HG02938 (cell line): Measurements from ENCODE around the gene SPPL2B.

Source experiments
- ATAC-seq: cut with Tn5 transposase; IDR thresholded peaks from one replicate; pipeline ENCODE4 v1.9.1; 2021; ENCODE audit warnings: mild to moderate bottlenecking, moderate library complexity; ENCODE audit not compliant: unreplicated experiment

SPPL2B gene

GRCh38 chr19:2321565-2322283 lies 6.8 kb upstream of the SPPL2B start:
- ATAC-seq: no peak

GRCh38 chr19:2323707-2324106 lies 4.8 kb upstream of the SPPL2B start:
- ATAC-seq: no peak

- ATAC-seq: no peak
These were observed 4.1 kb upstream of the SPPL2B start for GRCh38 chr19:2324220-2324948.

GRCh38 chr19:2325281-2326046 lies 3.0 kb upstream of the SPPL2B start:
- ATAC-seq: no peak

GRCh38 chr19:2326699-2327360 lies 1.7 kb upstream of the SPPL2B start:
- no peak for ATAC-seq

- no peak for ATAC-seq
These were observed 597 bp upstream of the SPPL2B start for GRCh38 chr19:2327773-2328400.

- ATAC-seq: no peak
These were observed 630 bp downstream of the SPPL2B start for GRCh38 chr19:2329149-2329478.

GRCh38 chr19:2329501-2329916 lies 1.0 kb downstream of the SPPL2B start:
- no peak for ATAC-seq

GRCh38 chr19:2330255-2330631 lies 1.8 kb downstream of the SPPL2B start:
- ATAC-seq: no peak

- ATAC-seq: no peak
These were observed 2.3 kb downstream of the SPPL2B start for GRCh38 chr19:2330632-2331284.

- ATAC-seq: no peak
These were observed 3.2 kb downstream of the SPPL2B start for GRCh38 chr19:2331601-2332246.

GRCh38 chr19:2332341-2333026 lies 4.0 kb downstream of the SPPL2B start:
- ATAC-seq: no peak

GRCh38 chr19:2333027-2333806 lies 4.7 kb downstream of the SPPL2B start:
- no peak for ATAC-seq

- ATAC-seq: no peak
These were observed 5.3 kb downstream of the SPPL2B start for GRCh38 chr19:2333807-2334211.

- no peak for ATAC-seq
These were observed 5.9 kb downstream of the SPPL2B start for GRCh38 chr19:2334426-2334825.

- ATAC-seq: no peak
These were observed 6.7 kb downstream of the SPPL2B start for GRCh38 chr19:2334986-2335846.

GRCh38 chr19:2335848-2336247 lies 7.4 kb downstream of the SPPL2B start:
- no peak for ATAC-seq
